Endothelial cell of umbilical vein (primary cell): Measurements from ENCODE around the gene NTF4.

ENCODE experiments used
- POLR2A ChIP-seq: IDR thresholded peaks from 2 replicates; pipeline ENCODE4 v1.6.1; 2012; ENCODE audit warnings: low read depth, mild to moderate bottlenecking, control low read depth, low read length
- POLR2AphosphoS5 ChIP-seq: IDR thresholded peaks from 2 replicates; pipeline ENCODE4 v1.6.1; 2012; ENCODE audit warnings: low read depth, mild to moderate bottlenecking, control low read depth, low read length, moderate library complexity; ENCODE audit not compliant: insufficient read depth
- TF ChIP-seq, protein P1 (sequence below), 2 donors: IDR thresholded peaks; 1 replicate in 1 of 2; 2 replicates in 1 of 2; pipeline ENCODE4 v1.5.1; 2011; ENCODE audit warnings: low read length in 2 of 2, mild to moderate bottlenecking in 2 of 2, moderate library complexity in 2 of 2, control low read depth in 1 of 2, inconsistent platforms in 1 of 2, low read depth in 1 of 2; ENCODE audit not compliant: insufficient read depth in 1 of 2; ENCODE audit errors: extremely low read depth in 1 of 2

DNA sequence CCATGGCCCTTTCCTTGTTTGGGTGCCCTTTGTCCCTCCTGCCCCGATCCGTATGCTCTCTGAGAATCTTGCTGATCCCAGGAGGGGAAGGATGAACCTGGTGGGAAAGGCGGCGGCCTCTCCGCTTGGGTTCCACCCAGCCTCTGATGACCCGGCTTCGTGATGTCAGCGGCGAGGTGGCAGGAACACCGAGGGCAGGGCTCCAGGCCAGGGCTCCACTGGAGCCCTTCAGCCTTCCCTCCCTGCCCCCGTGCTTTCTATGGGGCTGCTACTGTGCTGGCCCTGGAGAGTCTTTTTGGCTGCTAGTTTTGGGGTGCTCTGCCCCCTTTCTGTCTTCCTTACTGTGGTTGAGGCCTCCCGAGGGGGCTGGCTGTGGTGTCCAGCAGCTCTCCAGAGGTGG is 37.7 kb upstream of the NTF4 start:
- TF ChIP-seq, protein P1, sequence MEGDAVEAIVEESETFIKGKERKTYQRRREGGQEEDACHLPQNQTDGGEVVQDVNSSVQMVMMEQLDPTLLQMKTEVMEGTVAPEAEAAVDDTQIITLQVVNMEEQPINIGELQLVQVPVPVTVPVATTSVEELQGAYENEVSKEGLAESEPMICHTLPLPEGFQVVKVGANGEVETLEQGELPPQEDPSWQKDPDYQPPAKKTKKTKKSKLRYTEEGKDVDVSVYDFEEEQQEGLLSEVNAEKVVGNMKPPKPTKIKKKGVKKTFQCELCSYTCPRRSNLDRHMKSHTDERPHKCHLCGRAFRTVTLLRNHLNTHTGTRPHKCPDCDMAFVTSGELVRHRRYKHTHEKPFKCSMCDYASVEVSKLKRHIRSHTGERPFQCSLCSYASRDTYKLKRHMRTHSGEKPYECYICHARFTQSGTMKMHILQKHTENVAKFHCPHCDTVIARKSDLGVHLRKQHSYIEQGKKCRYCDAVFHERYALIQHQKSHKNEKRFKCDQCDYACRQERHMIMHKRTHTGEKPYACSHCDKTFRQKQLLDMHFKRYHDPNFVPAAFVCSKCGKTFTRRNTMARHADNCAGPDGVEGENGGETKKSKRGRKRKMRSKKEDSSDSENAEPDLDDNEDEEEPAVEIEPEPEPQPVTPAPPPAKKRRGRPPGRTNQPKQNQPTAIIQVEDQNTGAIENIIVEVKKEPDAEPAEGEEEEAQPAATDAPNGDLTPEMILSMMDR (IDR thresholded peaks at IDR 0.05; ENCODE audit: extremely low read depth in 1 of 2, insufficient read depth in 1 of 2, low read depth in 1 of 2, low read length in 2 of 2): no peak
- TF ChIP-seq POLR2A: no peak
- TF ChIP-seq POLR2AphosphoS5: no peak
